Prostate gland (tissue), 2 donors: Measurements from ENCODE around the gene SYCN. TPM values are rescaled to one million over a fixed set of nuclear protein-coding genes. Genes with fewer than 3 reads are reported as not detected.

Source experiments
- DNase-seq: peaks from one replicate; pipeline ENCODE4 v3.0.0-alpha.2; 2019; ENCODE audit warnings: low spot score
- H3K27ac ChIP-seq, 2 donors: fragments of 200-600 bp; sonication (generic); 2 replicates each; pipeline ENCODE4 v1.5.1; 2017 to 2019
- H3K27me3 ChIP-seq: fragments of 200-600 bp; sonication (generic); replicated peaks from 2 replicates; pipeline ENCODE4 v1.5.1; 2019; ENCODE audit not compliant: insufficient read depth
- H3K36me3 ChIP-seq, 2 donors: fragments of 200-600 bp; sonication (generic); 1 replicate in 1 of 2; 2 replicates in 1 of 2; pipeline versions ENCODE4 v1.5.1 to v1.8.1; 2017 to 2019
- H3K4me1 ChIP-seq: fragments of 200-600 bp; sonication (generic); replicated peaks from 2 replicates; pipeline ENCODE4 v1.5.1; 2019
- H3K4me3 ChIP-seq, 2 donors: fragments of 200-600 bp; sonication (generic); 2 replicates each; pipeline ENCODE4 v1.5.1; 2017 to 2019
- H3K9me3 ChIP-seq: fragments of 200-600 bp; sonication (generic); 2 replicates; pipeline ENCODE4 v1.5.1; 2017
- CTCF ChIP-seq, 4 experiments: fragments of 200-600 bp in 2 of 4; fragments of 450-650 bp in 2 of 4; sonication (generic) in 2 of 4; IDR thresholded peaks; 1 replicate in 3 of 4; 2 replicates in 1 of 4; pipeline ENCODE4 v1.5.1; 2016 to 2019; ENCODE audit warnings: antibody characterized with exemption in 4 of 4, mild to moderate bottlenecking in 2 of 4, moderate library complexity in 2 of 4
- POLR2A ChIP-seq: fragments of 450-650 bp; IDR thresholded peaks from one replicate; pipeline ENCODE4 v1.6.1; 2016; ENCODE audit warnings: antibody characterized with exemption, mild to moderate bottlenecking
- POLR2AphosphoS5 ChIP-seq: sonication (generic); formaldehyde crosslinking; IDR thresholded peaks from one replicate; pipeline ENCODE4 v1.6.1; 2017; ENCODE audit warnings: antibody characterized with exemption
- WGBS: methylation state at CpG from one replicate; pipeline ENCODE4 v1.1.5; 2018; 5-methylcytosine and 5-hydroxymethylcytosine counted together
- intact Hi-C: fragments of 100-400 bp; cut with DNase I; formaldehyde crosslinking; loops from one replicate; pipeline ENCODE4 v1.14.2; 2022
- total RNA-seq, 2 donors: library from RNA; depleted of rRNA; stranded (reverse); fragments of >200 nt; gene quantifications; one replicate each; pipeline ENCODE4 v1.1.0, GENCODE V29; 2016

The SYCN gene
- total RNA-seq, 2 donors from 2014 or later = 165 TPM; not detected in 1

GRCh38 chr19:39162441-39163043, 41.5 kb downstream of the SYCN start:
- Histone ChIP-seq H3K9me3 (no peaks in the 10 kb centered on the region), H3K4me3 (no peak overlapping the region), H3K36me3 (no peaks in the 10 kb centered on the region), H3K27me3 (no peaks in the 10 kb centered on the region), H3K27ac (peak overlapping the region; percentile 85 to 88), H3K4me1 (peaks cover 53% of the 10 kb centered on the region)
- intact Hi-C loops = no loop called here
- 79% methylated on average over 15 of the region's 15 CpGs for WGBS
- DNase-seq = no peak
- TF ChIP-seq CTCF (IDR thresholded peaks at IDR 0.05) (no peak), POLR2A (no peak), POLR2AphosphoS5 (no peak)

GRCh38 chr19:39160889-39161672, 43.0 kb downstream of the SYCN start:
- intact Hi-C loops = no loop called here
- peaks cover 46% of the 10 kb centered on the region for H3K4me1 ChIP-seq
- no peaks in the 10 kb centered on the region for H3K36me3 ChIP-seq
- WGBS = 42% methylated on average over 21 of the region's 21 CpGs
- H3K27ac ChIP-seq = peak overlapping the region; percentile 85 to 88
- TF ChIP-seq POLR2A (no peak), CTCF (IDR thresholded peaks at IDR 0.05) (no peak), POLR2AphosphoS5 (no peak)
- H3K4me3 ChIP-seq = no peak overlapping the region
- H3K9me3 ChIP-seq = no peaks in the 10 kb centered on the region
- peak; percentile 54 for DNase-seq
- H3K27me3 ChIP-seq = no peaks in the 10 kb centered on the region

GRCh38 chr19:39160523-39160861, 43.6 kb downstream of the SYCN start:
- no peaks in the 10 kb centered on the region for H3K27me3 ChIP-seq
- peak overlapping the region; percentile 85 to 88 for H3K27ac ChIP-seq
- intact Hi-C loops = no loop called here
- peak; percentile 95 for DNase-seq
- H3K4me3 ChIP-seq = no peak overlapping the region
- H3K4me1 ChIP-seq = peaks cover 50% of the 10 kb centered on the region
- H3K9me3 ChIP-seq = no peaks in the 10 kb centered on the region
- H3K36me3 ChIP-seq = no peaks in the 10 kb centered on the region
- WGBS = 6% methylated on average over 8 of the region's 8 CpGs
- TF ChIP-seq POLR2AphosphoS5 (peak; percentile 89), CTCF (IDR thresholded peaks at IDR 0.05) (peak in 1 of 4 experiments; percentile 46), POLR2A (no peak)

GRCh38 chr19:39158646-39159260, 45.3 kb downstream of the SYCN start:
- DNase-seq = no peak
- Histone ChIP-seq H3K36me3 (no peaks in the 10 kb centered on the region), H3K27ac (peak overlapping the region in 1 of 2 donors; percentile 88), H3K4me1 (peaks cover 63% of the 10 kb centered on the region), H3K27me3 (no peaks in the 10 kb centered on the region), H3K9me3 (no peaks in the 10 kb centered on the region), H3K4me3 (peak overlapping the region in 1 of 2 donors; percentile 40)
- no peak for TF ChIP-seq POLR2A
- no peak for TF ChIP-seq CTCF (IDR thresholded peaks at IDR 0.05)
- intact Hi-C loops = no loop called here
- WGBS = 77% methylated on average over 10 of the region's 12 CpGs
